Stimulated activated CD8-positive, alpha-beta memory T cell treated with anti-CD3 and anti-CD28 coated beads, Interleukin-7, amount 100 ng/mL, for 1 hour (primary cell): ENCODE measurements around the gene REEP3.

Experiments used
- DNase-seq, 2 donors: peaks; one replicate each; pipeline ENCODE4 v3.0.0-alpha.2; 2020; ENCODE audit warnings: low read depth in 2 of 2

REEP3 gene

DNA sequence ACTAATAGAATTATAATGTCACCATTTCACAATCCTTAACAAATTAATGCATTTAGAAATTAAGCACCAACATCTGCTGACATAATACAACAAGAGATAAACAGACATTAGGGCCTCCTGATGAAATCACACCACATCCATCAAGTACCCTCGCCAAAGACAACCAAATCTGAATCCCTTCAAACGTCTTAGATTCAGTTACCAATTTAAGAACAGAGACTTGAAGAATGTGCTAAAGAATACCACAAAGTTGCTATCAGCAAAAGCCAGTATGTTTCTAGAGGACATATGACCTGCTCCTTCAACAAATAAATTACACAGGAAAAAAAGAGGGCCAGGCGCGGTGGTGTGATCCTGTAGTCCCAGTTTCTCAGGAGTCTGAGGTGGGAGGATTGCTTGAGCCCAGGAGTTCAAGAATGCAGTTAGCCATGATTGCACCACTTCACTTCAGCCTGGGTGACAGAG lies 144.5 kb downstream of the REEP3 start:
- no peak for DNase-seq

DNA sequence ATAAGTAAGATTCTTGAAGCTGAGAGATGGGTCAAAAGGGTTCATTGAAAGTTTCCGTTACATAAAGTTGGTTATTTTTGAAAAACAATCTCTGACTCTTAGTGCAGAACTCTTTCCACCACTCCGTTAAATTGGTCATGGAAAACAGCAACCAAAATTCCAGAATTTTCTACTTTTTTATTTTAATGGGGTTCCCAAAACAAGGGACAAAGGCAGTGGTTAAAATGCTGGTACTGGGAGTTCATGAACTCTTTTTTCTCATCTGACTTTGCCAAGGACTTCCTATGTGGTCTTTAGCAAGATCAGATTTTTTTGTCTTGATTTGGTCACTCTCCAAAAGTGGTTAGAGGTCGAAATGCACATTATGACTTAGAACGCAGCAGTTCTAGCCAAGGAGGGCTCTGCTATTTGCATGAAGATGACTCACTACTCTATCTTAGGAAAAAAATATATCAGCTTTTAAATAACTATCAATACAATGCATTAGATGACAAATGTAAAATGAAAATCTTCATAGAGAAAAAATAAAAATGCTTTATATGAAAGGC lies 145.7 kb downstream of the REEP3 start:
- DNase-seq = no peak

DNA sequence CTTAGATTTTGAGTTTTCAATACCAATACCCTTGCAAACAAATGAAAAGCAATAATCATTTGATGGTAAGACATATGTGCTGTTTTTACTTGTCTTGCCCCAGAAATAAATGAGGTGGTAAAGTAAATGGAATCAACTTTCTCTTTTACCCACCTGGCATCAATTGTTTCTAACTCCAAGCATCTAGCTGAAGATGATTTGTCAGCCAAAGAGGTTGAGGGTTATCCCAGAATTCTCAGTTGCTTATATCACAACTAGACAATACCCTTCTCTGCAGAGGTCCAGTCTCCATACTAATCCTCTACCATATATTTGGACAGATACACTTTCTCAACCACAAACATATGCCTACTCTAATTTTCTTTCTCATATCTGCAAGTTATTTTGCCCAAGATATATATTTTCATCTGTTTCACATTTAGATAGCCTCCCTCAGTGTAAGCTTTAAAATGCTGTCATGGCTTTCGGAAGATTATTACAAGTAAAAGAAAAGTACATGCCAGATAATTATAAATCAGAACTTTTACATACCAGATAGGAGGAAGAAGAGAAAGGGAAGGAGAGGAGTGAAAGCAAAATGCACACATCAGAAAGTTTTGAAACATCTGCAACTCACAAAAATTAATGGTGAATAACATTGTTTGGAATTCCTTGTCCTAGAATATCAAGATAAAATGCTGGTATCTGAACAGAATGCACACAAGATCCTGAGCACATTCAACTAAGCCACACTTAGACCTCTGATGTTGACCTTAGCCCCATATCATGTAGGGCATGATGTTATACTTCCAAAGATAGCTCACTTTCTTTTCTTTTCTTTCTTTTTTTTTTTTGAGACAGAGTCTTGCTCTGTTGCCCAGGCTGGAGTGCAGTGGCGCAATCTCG lies 146.6 kb downstream of the REEP3 start:
- no peak for DNase-seq

DNA sequence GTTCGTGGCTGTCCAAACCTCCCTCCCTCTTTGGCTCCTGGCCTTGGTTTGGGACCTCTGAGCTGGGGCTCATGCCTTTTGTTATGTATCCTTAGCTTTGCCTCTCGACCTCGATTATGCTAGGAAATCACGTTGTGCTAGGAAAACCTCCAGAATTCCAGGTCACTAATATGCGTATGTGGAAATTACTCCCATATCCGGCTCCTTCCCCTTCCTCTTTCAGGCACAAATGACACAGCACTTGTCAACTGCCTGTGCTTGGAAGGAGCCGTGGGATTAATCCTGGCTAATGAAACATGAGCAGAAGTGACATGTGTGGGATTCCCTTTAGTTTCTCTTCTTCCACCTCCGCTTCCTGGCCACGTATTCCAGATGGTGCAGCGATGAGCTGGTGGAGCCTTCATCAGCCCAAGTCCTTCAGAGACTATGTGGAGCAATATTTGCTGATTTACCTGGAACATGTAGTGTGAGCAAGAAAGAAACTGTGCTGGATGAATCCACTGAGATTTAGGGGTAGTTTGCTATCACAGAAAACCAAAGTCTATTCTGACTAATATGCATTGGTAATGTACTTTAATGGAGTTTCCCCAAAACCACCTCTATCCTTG lies 149.2 kb downstream of the REEP3 start:
- no peak for DNase-seq

DNA sequence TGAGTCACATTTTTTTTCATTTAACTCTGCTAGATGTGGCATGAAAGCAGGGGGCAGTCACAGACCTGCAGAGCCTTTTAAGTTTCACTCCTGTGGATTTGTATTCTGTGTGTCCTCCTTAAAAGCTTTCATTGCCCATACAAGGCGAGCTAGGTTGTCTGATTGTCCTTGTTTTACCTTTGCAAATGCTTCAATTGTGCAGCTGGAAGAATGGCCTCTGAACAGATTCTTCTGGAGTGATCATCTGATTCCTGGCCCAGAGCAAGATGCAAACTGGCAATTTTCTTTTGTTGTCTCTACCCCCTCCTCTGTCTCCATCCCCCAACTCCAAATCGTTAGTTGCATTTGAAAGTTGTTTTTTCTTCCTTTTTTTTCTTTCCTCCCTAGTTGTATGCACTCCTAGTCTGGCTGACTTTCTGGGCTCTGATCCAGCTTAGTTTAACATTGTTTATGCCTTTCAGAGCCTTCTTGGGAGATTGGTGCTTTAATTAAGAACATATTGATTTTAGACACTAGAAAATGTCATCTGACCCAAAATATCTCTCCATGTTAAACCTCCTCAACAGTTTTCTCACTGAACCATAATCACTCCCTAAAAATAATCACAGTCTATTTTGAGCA lies 150.2 kb downstream of the REEP3 start:
- no peak for DNase-seq

DNA sequence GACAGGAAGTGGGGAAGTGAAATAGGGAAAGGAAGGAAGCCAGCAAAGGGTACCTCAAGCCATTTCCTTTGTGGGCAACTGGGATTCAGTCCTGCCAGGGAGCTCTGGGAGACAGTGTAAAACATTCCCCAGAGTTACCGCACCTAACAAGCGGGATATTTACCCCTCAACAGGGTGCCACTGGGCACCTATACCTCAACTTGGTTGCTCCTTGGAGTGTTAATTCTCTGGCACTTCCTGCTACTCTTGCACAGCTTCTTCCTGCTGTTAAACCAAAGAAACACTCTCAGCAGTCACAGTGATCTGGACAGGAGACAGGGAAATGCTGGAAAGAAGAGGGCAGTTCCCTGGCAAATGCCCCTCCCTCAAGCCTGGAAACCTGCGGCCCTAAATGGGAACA lies 151.3 kb downstream of the REEP3 start:
- no peak for DNase-seq

DNA sequence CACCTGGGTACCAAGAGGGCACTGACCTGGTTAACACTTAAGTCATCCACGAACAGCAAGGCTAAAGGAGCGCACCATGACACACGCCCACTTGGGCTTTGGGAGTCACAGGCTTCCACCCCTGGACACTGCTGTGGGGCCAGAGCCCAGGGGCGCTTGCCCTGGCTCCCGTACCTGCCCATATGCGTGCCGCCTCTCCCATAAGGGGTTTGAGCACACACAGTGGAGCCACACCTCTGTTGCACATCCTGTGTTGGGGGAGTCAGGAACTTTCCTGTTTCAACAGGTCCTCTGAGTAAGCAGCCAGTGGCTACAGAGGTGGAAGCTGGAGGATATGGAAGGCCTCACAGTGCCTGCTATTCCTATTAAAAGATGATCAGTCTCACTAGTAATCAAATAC lies 152.0 kb downstream of the REEP3 start:
- no peak for DNase-seq

DNA sequence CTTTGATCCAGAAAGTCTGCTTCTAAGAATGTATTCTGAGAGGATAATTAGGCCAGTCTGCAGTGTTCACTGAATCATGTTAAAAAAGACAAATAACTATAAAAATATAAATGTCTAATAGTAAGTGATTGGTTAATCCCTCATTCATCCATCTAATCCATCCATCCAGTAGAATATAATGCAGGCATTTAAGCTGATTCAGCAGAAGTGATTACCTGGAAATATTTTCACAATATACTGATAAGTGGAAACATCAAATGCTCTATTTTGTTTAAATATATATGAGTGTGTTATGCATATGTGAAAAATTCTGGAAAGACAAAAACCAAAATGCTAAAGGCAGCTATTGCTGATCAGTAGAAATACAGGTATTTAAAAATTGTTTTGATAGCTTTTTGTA lies 152.6 kb downstream of the REEP3 start:
- DNase-seq = no peak
